Suppressor macrophage treated with lipopolysaccharide for 4 hours (primary cell): ENCODE measurements around the gene PLIN3.
"Not testable (repeated sequence)": the region's sequence is repeated elsewhere in the genome, so short reads cannot be mapped to it uniquely, and the experiment has no call there.

Experiments
- DNase-seq: peaks from one replicate; pipeline ENCODE4 v3.0.0-alpha.2; 2020

Gene PLIN3, protein sequence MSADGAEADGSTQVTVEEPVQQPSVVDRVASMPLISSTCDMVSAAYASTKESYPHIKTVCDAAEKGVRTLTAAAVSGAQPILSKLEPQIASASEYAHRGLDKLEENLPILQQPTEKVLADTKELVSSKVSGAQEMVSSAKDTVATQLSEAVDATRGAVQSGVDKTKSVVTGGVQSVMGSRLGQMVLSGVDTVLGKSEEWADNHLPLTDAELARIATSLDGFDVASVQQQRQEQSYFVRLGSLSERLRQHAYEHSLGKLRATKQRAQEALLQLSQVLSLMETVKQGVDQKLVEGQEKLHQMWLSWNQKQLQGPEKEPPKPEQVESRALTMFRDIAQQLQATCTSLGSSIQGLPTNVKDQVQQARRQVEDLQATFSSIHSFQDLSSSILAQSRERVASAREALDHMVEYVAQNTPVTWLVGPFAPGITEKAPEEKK

DNA sequence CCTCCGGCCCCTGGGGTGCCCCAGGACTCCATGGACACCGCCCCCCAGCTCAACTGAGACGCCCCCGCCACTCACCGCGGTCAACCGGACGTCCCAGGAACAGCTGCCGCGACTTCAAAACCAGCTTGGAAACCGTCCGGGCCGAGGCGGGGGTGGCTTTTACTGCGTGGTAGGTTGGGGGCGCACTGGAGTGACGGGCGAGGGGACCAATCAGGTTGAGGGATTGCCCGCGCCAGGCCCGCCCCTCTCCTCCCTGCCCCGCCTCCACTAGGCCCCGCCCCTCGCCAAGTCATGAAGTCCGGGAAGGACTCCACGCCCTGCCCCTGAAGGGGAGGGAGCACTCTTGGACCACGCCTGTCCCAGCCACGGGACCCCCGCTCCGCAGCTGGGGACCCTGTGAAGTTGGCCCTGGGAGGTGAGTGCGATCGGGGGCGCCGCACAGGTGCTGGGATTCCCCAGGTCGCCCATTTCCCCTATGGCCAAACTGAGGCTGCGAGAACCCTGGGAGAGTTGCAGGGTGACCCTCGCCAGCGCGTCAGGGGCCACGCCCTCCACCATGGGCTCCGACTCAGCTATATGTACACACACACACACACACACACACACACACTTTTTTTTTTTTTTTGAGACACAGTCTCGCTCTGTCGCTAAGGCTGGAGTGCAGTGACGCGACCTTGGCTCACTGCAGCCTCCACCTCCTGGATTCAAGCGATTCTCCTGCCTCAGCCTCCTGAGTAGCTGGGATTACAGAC lies at the start of gene PLIN3:
PLIN3 (minus strand) TSS at position 134 of the 752 bp plus-strand sequence. CDS start 6,273 bp downstream, outside the sequence.
- peak; percentile 98 for DNase-seq

DNA sequence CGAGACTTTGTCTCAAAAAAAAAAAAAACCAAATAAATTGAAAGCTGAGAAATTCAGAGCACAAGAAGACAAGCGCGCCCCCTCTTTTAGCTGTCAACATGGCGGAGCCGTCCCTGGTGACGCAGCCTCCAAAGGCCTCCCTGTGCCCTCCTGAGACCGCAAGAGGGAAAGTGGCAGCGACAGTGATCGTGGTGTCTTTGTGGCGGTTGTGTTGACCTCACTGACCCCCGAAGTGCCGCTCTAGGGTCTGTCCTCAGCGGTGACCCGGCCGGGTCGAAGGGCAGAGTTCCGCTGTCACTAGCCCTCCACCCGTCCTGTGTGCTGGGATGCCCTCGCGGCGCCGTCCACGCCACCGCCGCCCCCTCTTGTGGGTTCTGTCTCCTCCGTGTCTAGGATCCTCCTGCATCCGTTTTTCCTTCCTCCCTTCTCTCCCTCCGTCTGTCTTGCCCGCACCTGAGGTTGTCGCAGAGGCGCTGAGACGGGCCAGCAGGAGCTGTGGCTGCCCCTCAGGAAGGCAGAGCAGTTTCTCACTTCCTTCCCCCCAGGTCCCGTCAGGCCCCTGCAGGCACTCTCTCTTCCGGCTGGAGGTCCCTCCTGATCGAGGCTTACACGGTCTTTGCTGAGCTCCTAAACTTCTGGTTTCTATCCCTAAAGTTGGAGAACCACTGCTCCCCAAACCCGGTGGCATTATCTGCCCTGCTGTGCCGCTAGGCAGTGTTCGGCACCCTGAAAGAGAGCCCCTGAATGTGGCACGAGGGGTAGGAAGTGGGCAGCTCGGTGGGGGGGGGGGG lies 49.0 kb upstream of the PLIN3 start:
- DNase-seq, result peak; percentile 35

DNA sequence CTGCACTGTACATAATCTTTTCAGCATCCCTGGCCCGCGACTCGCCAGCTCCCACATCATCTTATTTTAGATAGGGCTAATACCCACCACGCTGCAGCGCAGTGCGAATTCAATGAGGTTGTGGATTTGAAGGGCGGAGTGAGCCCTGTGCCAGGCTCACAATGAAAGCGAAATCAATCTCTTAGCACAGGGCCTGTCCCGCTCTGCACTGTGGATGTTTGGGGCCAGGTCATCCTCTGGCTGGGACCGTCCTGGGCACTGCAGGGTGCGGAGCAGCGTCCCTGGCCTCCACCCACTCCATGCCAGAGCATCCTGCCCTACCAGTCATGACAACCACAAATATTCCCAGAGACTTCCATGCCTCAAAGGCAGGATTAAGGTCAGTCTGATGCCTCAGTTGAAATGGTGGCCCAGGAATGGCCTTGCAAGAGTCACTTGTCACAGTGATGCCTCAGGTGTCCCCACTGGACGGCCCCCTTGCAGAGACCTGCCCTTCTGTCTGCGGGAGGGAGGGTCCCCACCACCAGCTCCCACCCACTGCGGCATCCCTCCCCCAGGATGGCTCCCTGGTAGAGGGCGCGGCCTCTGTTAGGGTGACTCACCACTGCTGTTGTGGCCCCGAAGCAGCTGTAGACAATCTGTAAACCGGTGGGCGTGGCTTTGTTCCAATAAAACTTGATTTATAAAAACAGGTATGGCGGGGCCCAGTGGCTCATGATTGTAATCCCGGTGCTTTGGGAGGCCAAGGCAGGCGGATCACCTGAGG lies 47.5 kb upstream of the PLIN3 start:
- peak; percentile 55 for DNase-seq

DNA sequence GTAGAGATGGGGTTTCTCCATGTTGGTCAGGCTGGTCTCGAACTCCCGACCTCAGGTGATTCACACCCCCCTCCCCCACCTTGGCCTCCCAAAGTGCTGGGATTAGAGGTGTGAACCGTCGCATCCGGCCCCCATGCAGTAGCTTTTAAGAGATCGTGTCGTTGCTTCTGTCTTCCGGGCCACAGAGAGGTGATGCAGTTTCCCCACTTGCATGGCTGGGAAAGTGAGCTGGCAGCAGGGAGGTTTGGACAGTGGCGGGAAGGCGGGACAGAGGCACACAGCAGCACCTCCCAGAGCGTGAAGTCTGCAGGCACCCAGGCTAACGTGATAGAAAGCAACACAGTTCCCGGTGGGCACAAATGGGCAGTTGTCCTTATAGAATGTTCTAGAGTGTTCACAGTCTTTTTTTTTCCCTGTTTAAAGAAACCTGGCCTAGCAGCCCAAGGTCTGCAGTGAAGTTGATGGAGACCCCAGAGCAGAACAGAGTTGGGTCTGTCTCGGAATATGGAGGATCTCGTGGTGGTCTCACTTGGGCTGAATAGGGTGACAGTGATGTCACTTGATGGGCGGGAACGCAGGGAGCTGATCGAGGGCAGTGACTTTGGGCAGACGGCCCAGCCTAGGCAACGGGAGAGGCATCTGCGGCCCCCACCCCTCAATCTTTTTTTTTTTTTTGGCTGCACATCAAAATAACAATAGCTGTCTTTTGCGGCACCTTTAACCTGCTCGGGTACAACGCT lies 46.7 kb upstream of the PLIN3 start:
- no peak for DNase-seq

DNA sequence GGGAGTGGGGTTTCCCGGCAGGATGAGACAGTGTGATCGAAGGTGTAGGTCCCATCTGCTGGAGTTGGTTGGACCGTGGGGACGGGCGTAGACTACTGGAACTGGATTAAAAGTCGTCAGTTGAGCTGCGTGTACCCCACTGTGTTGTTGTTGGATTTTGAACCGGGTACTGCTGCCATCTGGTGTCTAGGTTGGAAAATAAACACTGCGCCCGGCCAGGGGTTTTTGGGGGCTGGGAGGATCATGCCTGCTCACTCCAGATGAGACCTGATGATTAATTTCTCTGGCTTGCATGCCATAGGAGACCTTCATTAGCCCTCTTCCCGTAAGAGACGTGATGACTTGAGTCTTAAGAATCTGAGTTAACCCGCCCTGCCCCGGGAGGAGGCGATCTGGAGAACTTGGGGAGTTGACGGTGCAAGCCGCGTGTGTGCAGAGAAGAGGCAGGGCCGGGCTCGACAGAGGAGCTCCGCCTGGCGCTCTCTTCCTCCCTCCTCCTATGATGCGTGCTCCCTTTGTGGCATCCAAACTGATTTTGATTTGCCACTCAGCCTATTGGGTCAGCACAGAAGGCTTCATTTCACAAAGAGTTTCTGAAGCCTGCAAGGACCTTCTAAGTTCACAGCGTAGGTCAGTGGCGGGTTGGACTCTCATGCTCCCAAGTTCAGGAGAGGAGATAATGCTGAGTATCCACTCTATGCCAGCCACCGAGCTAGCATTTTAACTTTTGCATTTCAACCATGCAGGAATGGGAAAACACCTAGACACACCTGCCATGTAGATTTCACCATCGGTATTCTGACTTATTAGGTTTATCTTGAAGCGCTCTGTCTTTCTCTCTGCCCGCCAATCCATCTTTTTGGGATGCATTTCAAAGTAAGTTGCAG lies 44.6 kb upstream of the PLIN3 start:
- DNase-seq, result peak; percentile 67

DNA sequence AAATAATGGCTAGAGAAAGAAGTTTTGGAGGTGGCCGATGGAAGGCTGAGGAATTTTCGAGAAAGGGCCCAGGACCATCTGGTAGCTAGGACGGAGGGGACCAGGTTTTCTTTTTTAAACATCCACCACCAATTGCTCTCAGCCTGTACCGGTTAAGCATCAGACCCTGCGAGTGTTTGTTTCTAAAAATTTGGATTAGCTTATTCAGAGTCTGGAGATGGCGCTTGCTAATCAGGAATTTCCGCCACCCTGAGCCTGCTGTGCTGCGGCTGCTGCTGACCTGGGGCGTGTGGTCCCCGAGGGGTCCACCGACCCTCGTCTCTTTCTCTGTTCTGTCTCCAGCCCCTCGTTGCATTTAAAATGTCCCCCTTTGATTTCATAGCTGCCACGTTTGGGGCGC lies 43.8 kb upstream of the PLIN3 start:
- DNase-seq, result no peak

DNA sequence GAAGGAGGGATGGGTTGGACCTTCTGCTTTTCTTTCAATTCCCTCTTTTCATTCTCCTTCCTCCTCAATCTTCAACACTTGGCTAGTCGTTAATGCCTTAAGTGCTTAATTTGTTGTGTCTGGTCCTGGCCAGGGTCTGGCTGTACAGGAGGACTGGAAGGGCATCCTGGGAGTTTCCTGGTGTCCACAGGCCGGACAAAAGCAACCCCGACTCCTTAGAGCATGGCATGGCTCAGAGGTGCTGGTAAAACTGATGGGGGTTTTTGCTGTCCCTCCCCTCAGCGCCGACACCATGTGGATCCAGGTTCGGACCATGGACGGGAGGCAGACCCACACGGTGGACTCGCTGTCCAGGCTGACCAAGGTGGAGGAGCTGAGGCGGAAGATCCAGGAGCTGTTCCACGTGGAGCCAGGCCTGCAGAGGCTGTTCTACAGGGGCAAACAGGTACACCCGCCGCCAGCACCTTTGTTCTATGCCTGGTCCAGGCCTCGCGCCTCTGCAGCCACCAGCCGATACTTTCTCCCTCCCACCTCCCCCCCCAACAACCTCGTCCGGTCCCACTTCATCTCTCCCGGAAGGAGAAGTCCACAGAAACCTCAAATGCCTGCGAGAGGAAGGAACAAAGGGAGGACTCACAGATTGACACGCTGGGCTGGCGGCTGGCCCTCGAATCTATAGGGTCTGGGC lies 43.3 kb upstream of the PLIN3 start:
- peak; percentile 56 for DNase-seq

DNA sequence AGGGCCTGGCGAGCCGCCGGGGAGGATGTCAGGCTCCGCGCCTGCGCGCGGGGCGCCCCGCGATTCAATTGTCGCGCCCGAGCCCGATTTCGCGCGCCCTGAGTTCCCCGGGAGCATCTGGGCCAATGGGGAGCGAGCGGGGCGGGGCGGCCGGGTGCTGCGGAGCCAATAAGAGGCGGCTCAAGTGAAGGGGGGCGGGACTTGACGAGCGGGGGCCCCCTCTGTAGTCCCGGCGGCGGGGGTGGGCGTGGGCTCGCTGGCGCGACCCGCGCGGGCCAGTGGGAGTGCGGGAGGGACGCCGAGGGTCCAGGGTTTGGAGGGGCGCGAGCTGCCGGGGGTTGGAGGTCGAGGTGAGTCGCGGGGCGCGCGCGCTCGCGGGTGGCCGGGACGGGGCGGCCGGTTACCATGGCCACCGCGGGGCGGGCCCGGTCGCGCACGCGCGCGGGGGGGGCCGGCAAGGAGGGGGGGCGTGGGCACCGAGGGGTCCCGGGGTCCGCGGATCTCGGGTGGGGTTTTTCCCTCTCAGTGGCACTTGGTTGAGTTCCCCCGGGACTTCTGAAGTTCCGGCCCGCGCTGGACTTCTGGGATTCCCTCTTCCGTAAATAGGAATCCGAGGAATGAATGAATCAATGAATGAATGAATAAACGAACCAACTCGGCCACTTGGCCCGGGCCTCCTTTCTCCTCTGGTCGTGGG lies 42.6 kb upstream of the PLIN3 start:
- peak; percentile 94 for DNase-seq

DNA sequence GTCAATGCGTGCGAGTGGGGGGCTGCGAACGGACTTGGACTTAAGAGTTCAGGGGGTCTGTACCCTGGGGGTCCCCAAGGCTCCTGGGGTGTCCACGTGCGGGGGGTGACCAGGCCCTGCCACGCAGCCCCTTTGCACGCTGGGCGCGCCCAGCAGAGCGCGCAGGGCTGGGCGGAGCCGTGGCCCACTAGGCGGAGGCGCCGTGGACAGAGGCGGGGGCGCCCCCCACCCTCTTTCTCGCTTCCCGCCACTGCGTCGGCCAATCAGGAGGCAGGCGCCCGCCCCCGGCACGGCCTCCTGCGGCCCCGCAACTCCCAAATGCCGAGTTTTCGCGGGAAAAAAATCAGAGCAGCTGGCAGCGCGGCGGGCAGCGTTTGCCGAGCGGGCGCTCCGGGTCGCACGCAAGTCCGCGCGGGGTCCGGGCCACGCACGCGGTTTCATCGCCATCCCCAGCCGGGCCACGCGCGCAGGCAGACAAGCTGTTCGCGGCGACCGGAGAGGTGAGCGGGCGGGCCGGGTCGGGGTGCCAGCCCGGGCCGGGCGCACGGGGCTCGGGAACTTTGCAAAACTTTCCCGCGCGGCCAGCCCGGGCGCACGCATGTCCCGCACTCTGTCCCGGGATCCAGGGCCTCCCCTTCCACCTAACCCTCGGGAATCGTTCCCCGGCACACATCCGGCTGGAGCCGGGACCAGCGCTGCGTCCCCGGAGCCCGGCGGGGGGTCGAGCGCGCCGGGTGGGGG lies 41.9 kb upstream of the PLIN3 start, which contains the start of gene UHRF1:
UHRF1 (plus strand) TSS at position 346 of the 741 bp plus-strand sequence. CDS start 1,385 bp downstream, outside the sequence.
- DNase-seq, result peak; percentile 11

DNA sequence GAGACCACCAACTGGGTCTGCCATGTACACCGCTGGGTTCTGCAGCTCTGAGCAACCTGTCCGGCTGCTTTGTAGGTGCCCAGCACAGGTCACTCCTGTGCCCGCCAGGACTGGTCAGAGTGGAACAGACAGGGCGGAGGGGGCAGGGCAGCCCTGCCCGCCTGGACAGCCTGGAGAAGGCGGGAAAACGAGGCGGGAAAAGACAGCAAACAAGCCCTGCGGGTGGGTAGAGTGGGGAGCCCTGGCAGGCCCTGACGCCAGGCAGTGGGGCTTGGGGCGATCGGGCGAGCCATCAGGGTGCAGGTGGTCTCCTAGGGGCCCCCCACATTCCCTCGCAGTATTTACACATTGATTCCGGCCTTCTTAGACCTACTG lies 41.3 kb upstream of the PLIN3 start:
- no peak for DNase-seq

DNA sequence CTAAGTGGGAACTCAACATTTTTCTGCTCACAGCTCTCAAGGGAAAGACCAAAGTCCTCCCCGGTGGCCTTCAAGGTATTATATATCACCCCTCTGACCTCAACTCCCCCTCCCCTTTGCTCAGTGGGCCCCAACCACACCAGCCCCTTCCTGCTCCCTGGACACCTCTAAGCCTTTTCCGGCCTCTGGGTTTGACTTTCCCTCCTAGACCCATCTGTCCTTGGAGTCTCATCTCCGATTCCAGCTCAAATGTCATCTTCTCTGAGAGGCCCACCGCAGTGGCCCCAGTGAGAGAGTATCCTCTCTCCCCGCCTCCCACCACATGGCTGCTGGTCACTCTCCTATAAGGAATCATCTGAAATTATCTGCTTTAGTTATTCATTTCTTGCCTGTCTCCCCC lies 40.9 kb upstream of the PLIN3 start:
- no peak for DNase-seq

DNA sequence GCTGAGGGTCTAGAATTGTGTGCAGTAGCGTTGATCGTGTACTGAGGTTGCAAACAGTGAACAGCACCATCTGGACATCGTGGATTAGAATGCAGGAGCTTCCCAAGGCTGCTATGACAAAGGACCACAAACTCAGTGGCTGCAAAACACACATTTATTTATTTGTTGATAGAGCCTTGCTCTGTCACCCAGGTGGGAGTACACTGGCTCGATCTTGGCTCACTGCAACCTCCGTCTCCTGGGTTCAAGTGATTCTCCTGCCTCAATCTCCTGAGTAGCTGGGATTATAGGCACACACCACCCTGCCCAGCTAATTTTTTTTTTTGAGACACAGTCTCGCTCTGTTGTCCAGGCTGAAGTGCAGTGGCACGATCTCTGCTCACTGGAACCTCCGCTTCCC lies 39.5 kb upstream of the PLIN3 start:
- DNase-seq, result no peak

DNA sequence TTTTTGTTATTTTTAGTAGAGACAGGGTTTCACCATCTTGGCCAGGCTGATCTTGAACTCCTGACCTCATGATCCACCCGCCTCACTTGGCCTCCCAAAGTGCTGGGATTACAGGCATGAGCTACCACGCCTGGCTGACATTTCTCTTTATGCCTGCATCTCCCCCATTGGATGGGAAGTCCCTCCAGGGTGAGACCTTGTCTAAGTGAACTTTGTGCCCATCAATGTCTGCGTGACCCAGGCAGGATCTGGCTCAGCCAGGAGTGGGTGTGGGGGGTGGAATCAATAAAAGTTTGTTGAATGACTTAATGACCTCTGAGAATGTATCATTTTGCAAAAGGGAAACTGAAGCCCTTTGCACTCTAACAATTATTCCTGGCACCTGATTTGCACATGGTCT lies 37.0 kb upstream of the PLIN3 start:
- peak; percentile 7 for DNase-seq

DNA sequence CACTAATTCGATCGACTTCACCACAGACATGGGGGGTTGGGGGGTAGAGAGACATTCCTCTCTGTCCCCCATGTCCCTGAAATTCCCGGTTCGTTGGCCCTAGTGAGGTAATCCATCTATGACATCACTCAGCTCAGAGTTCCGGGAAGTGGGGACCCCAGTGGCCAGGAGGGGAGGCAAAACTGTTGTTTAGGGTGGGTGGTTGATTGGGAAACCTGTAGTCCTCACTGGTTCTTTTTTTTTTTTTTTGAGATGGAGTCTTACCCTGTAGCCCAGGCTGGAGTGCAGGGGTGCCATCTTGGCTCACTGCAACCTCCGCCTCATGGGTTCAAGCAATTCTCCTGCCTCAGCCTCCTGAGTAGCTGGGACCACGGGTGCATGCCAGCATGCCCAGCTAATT lies 35.3 kb upstream of the PLIN3 start, which contains the start of gene ARRDC5:
ARRDC5 (minus strand) TSS at position 101 of the 400 bp plus-strand sequence; CDS start at position 30, 71 bp downstream.
- DNase-seq, result no peak

DNA sequence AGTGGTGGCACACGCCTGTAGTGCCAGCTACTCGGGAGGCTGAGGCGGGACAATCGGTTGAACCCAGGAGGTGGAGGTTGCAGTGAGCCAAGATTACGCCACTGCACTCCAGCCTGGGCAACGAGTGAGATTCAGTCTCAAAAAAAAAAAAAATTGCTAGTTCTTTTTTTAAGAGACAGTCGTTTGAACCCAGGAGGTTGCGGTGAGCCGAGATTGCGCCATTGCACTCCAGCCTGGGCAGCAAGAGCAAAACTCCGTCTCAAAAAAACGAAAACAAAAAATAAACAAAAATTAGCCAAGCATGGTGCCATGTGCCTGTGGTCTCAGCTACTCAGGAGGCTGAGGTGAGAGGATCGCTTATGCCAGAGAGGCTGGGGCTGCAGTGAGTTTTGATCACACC lies 33.4 kb upstream of the PLIN3 start:
- DNase-seq, result peak; percentile 27

DNA sequence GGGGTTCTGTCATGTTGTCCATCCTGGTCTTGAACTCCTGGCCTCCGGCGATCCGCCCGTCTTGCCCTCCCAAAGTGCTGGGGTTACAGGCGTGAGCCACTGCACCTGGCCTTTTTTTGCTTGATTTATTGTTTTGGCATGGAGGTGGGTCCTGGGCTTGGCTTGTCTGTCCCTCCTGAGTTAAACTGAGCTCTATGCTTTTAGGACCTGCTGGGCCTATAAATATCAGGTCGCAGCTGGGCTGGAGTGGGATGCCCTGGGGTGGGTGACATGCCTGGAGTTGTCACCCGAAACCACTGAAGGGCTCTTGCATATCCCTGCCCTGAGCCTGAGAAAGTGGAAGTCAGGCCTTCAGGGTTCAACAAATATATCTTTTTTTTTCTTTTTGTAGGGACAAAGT lies 29.7 kb upstream of the PLIN3 start:
- no peak for DNase-seq

DNA sequence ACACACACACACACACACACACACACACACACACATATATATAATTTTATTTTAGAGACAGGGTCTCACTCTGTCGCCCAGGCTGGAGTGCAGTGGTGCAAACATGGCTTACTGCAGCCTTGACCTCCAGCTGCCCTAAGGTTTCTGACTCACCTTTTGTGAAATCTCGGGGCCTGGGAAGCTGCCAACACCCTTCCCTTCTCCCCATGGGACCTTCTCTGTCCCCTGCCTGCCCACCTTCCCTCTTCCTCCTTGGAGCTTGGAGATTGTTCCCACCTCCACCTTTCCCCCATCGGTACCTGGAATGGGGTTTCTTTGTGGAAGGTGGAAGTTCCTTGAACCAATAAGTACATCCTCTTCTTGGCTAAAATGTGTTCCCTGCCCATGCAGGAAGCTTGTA lies 28.9 kb upstream of the PLIN3 start:
- DNase-seq, result peak; percentile 27

DNA sequence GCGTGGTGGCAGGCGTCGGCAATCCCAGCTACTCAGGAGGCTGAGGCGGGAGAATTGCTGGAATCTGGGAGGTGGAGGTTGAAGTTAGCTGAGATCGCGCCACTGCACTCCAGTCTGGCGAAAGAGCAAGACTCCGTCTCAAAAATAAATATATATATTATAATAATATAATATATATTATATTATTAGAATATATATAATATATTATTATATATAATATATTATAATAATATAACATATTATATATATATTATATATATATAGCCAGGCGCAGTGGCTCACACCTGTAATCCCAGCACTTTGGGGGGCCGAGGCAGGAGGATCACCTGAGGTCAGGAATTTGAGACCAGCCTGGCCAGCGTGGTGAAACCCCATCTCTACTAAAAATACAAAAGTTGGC lies 25.5 kb upstream of the PLIN3 start:
- not testable (repeated sequence) for DNase-seq
